ENCODE data around the gene COL6A3.

DNA sequence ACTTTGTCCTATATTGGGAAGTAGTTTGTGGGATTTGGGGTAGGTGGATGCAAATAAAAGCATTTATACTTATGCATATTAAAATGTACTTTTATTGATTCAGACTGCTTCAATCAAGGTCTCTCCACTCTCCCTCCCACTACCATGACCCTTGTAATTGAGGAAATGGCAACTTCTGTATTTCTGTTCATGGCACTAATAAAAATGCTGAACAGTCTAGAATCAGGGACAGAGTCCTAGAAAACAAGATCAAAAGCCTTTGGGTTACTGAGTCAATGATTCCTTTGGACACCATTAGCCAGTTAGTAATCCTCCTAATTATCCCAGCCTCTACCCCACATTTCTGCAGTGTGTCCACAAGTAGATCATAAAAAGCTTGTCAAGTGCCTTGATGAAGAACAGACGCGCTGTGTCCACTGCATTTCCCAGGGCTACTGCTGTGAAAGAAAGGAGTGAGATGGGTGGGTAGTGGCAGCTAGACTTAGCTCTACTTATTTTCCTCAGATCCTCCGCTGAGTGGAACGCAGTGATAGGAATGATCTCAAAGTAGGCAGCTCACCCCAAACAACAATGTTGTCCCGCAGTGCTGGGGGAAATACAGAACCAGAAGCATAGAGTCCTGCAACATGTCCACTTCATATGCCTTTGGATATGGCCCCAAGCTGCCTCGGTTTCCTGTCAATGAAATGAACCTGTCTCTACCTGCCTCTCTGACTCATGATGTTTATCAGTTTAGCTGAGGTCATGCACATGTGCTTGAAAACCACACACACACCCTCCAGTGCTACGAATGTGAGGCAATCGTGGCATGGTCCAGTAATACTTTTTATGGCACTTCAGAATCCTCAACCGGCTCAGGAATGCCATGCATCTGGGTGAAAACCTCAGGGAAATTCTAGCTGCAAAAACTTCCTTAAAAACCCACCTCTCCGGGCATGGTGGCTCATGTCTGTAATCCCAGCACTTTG lies 115.5 kb downstream of the COL6A3 start:
- TF ChIP-seq GTF2A2 (tag; IDR thresholded peaks at IDR 0.05) (no peak), SIN3A (IDR thresholded peaks at IDR 0.05; ENCODE audit: borderline replicate concordance in 2 of 2, control insufficient read depth in 1 of 2, low read depth in 2 of 2, low read length in 2 of 2) (no peak), TARDBP (IDR thresholded peaks at IDR 0.05) (no peak), HDAC6 (IDR thresholded peaks at IDR 0.05; ENCODE audit: low read depth, low read length) (no peak), CTCF (IDR thresholded peaks at IDR 0.05 in 2 of 3, conservative IDR thresholded peaks at IDR 0.05 in 1 of 3; ENCODE audit: insufficient read depth in 2 of 3, low read depth in 1 of 3, low read length in 3 of 3) (no peak), SRSF9 (IDR thresholded peaks at IDR 0.05; ENCODE audit: borderline replicate concordance, low read depth, low read length) (no peak), CEBPB (tag; IDR thresholded peaks at IDR 0.05) (no peak), ARNT (IDR thresholded peaks at IDR 0.05) (no peak), CHD4 (IDR thresholded peaks at IDR 0.05; ENCODE audit: insufficient read depth, insufficient replicate concordance, low read depth, low read length, poor library complexity, severe bottlenecking) (no peak), TBP (optimal IDR thresholded peaks at IDR 0.05; ENCODE audit: low read depth, low read length) (no peak)
- TF ChIP-seq, protein P1, sequence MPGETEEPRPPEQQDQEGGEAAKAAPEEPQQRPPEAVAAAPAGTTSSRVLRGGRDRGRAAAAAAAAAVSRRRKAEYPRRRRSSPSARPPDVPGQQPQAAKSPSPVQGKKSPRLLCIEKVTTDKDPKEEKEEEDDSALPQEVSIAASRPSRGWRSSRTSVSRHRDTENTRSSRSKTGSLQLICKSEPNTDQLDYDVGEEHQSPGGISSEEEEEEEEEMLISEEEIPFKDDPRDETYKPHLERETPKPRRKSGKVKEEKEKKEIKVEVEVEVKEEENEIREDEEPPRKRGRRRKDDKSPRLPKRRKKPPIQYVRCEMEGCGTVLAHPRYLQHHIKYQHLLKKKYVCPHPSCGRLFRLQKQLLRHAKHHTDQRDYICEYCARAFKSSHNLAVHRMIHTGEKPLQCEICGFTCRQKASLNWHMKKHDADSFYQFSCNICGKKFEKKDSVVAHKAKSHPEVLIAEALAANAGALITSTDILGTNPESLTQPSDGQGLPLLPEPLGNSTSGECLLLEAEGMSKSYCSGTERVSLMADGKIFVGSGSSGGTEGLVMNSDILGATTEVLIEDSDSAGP (CRISPR knock-in tag; IDR thresholded peaks at IDR 0.05) = no peak

Data from K562 (cell line).